ENCODE results near the gene POLN. TPM values are rescaled to one million over a fixed set of nuclear protein-coding genes. Genes with fewer than 3 reads are reported as not detected.

The POLN gene
- total and polyA plus RNA-seq, 2 of the 4 experiments (the other 2 are of a cell fraction), result 0.63 to 0.72 TPM

DNA sequence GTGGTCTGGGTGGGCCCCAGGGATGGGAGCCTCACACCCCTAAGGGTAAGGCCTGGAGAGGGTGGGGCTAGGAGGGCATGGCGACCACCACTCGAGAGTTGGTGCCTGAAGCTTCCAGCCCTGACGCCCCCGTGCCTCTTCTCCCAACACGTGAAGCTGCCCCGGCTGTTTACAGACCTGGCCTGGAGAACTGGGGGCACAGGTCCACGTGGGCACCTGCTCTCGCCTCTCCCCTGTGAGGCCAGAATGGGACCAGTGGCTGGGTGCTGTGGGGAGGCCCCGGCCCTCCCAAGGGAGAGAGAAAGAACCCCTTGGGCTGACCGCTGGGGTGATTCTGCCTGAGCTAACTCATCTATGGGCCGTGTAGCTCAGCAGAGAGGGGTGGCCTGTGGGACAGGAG is 167.3 kb downstream of the POLN start:
- no peak overlapping the region for H3K56ac ChIP-seq (ENCODE audit: extremely low read depth, insufficient read depth, low read length)
- H2BK5ac ChIP-seq (ENCODE audit: low read depth, low read length, poor library complexity, severe bottlenecking), result no peak overlapping the region
- H2AK9ac ChIP-seq (replicated peaks; ENCODE audit: low read depth, low read length, poor library complexity), result no peak overlapping the region
- no peak overlapping the region for H3K4me2 ChIP-seq (ENCODE audit: low read depth, low read length)
- H4K8ac ChIP-seq (ENCODE audit: low read depth in 2 of 2, low read length in 2 of 2), result no peak overlapping the region
- H2BK120ac ChIP-seq (ENCODE audit: low read depth, low read length), result no peak overlapping the region
- no peaks in the 10 kb centered on the region for H3K9me1 ChIP-seq (ENCODE audit: insufficient read depth, low read length)
- H3K4ac ChIP-seq (ENCODE audit: low read depth, low read length), result no peak overlapping the region
- in situ Hi-C loops (cut with MboI; ENCODE audit: low sequenced_read_pairs), result no loop called here
- no peak overlapping the region for H3K9ac ChIP-seq (ENCODE audit: low read depth, low read length)
- H3K9me3 ChIP-seq (ENCODE audit: control insufficient read depth, insufficient read depth, low read length), result no peaks in the 10 kb centered on the region
- H4K20me1 ChIP-seq (ENCODE audit: insufficient read depth, low read length), result no peaks in the 10 kb centered on the region
- H3K36me3 ChIP-seq (ENCODE audit: control insufficient read depth, insufficient read depth, low read length), result no peaks in the 10 kb centered on the region
- no peak overlapping the region for H3K27ac ChIP-seq (ENCODE audit: insufficient read depth, low read length)
- dilution Hi-C loops (cut with HindIII; ENCODE audit: low sequenced_read_pairs, unreplicated experiment), result no loop called here
- H3K14ac ChIP-seq (replicated peaks; ENCODE audit: low read depth, low read length), result no peak overlapping the region
- H3K18ac ChIP-seq (ENCODE audit: low read depth, low read length), result no peak overlapping the region
- TF ChIP-seq MAFK (IDR thresholded peaks at IDR 0.05; ENCODE audit: low read depth, low read length), result no peak
- no peak for TF ChIP-seq CHD1 (IDR thresholded peaks at IDR 0.05; ENCODE audit: low read depth, low read length)
- no peak for TF ChIP-seq RFX5 (IDR thresholded peaks at IDR 0.05; ENCODE audit: low read depth, low read length)
- TF ChIP-seq, protein P1, sequence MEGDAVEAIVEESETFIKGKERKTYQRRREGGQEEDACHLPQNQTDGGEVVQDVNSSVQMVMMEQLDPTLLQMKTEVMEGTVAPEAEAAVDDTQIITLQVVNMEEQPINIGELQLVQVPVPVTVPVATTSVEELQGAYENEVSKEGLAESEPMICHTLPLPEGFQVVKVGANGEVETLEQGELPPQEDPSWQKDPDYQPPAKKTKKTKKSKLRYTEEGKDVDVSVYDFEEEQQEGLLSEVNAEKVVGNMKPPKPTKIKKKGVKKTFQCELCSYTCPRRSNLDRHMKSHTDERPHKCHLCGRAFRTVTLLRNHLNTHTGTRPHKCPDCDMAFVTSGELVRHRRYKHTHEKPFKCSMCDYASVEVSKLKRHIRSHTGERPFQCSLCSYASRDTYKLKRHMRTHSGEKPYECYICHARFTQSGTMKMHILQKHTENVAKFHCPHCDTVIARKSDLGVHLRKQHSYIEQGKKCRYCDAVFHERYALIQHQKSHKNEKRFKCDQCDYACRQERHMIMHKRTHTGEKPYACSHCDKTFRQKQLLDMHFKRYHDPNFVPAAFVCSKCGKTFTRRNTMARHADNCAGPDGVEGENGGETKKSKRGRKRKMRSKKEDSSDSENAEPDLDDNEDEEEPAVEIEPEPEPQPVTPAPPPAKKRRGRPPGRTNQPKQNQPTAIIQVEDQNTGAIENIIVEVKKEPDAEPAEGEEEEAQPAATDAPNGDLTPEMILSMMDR (conservative IDR thresholded peaks at IDR 0.05; ENCODE audit: low read depth, low read length), result no peak
- TF ChIP-seq MXI1 (IDR thresholded peaks at IDR 0.05; ENCODE audit: borderline replicate concordance, low read depth, low read length), result no peak
- ATAC-seq (ENCODE audit: low read depth) (no peak), DNase-seq (no peak)
- H4K91ac ChIP-seq (ENCODE audit: insufficient read depth, low read depth, low read length), result no peak overlapping the region
- no peak overlapping the region for H2AFZ ChIP-seq (replicated peaks; ENCODE audit: low read length, poor library complexity)
- H2BK15ac ChIP-seq (ENCODE audit: low read depth, low read length), result no peak overlapping the region
- no peaks in the 10 kb centered on the region for H3K4me1 ChIP-seq (ENCODE audit: control insufficient read depth, insufficient read depth, low read length)
- ChIA-PET CTCF (no interaction called here), POLR2A (ENCODE audit: unreplicated experiment) (no interaction called here)
- H3K27me3 ChIP-seq (ENCODE audit: control insufficient read depth, insufficient read depth, low read length), result peaks cover 21% of the 10 kb centered on the region
- no CpG with 5 or more reads among the region's 11 CpGs for WGBS, 2 experiments (ENCODE audit: extremely low coverage in 2 of 2, insufficient read length in 1 of 2)
- H2BK20ac ChIP-seq (ENCODE audit: low read depth, low read length), result no peak overlapping the region
- no TSS peak for BruUV-seq (replicated peaks)
- no peak overlapping the region for H3K4me3 ChIP-seq (ENCODE audit: insufficient read depth, low read depth, low read length)
- no peaks in the 10 kb centered on the region for H3K79me1 ChIP-seq (ENCODE audit: low read depth in 1 of 2, low read length in 2 of 2)
- no peak overlapping the region for H3K23ac ChIP-seq (ENCODE audit: low read depth, low read length)
- intact Hi-C loops (cut with micrococcal nuclease), result no loop called here
- no peak overlapping the region for H2AK5ac ChIP-seq (ENCODE audit: low read depth, low read length)
- H4K5ac ChIP-seq (ENCODE audit: low read depth, low read length), result no peak overlapping the region

Data from IMR-90 (cell line).